ENCODE measurements around the gene GABRP.

DNA sequence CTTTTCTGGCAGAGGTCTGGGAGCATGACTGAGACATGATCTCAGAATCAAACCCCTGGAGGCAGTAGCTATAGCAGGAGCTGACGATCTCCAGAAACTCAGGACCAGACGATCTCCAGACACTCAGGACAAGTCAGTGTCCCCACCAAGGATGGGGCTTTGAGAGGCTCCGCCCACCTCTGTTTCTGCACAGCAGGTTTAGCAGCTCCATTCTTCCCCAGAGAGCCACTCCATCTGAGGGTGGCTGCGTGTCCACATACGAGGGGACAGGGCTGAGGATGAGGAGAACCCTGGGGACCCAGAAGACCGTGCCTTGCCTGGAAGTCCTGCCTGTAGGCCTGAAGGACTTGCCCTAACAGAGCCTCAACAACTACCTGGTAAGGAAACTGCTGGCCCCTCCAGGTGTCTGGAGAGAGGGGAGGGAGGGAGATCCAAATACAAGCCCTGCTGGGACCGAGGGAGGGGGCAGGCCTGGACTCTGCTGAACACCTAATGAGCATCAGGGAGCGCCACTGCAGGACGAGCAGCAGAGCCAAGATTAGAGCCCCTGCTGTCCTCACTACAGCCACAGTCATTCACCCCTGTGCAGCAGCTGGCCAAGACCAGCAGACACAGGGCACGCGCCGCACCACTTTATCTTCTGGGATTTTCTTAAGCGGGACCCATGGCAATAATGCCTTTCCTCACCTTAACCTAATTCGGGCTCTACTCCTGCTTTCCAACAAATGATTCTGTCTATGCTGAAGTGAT lies at the start of gene GABRP:
- TF ChIP-seq, protein P1, sequence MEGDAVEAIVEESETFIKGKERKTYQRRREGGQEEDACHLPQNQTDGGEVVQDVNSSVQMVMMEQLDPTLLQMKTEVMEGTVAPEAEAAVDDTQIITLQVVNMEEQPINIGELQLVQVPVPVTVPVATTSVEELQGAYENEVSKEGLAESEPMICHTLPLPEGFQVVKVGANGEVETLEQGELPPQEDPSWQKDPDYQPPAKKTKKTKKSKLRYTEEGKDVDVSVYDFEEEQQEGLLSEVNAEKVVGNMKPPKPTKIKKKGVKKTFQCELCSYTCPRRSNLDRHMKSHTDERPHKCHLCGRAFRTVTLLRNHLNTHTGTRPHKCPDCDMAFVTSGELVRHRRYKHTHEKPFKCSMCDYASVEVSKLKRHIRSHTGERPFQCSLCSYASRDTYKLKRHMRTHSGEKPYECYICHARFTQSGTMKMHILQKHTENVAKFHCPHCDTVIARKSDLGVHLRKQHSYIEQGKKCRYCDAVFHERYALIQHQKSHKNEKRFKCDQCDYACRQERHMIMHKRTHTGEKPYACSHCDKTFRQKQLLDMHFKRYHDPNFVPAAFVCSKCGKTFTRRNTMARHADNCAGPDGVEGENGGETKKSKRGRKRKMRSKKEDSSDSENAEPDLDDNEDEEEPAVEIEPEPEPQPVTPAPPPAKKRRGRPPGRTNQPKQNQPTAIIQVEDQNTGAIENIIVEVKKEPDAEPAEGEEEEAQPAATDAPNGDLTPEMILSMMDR (IDR thresholded peaks at IDR 0.05; ENCODE audit: low read depth, low read length) = no peak
- TF ChIP-seq EZH2phosphoT487 (IDR thresholded peaks at IDR 0.05; ENCODE audit: low read depth) = no peak

Measured in OCI-LY3 (cell line).